HL-60 (cell line): ENCODE measurements around the gene SDS.

Experiments
- DNase-seq, 2 experiments: peaks; one replicate each; pipeline ENCODE4 v3.0.0-alpha.2; 2010 to 2020; ENCODE audit warnings: low read depth in 1 of 2, low spot score in 1 of 2
- H3K27ac ChIP-seq: fragments of 250-450 bp; sonication (Bioruptor Pico); replicated peaks from 2 replicates; pipeline ENCODE4 v1.5.1; 2020; ENCODE audit warnings: mild to moderate bottlenecking, moderate library complexity
- H3K27me3 ChIP-seq: fragments of 250-450 bp; sonication (Bioruptor Pico); 2 replicates; pipeline ENCODE4 v1.5.1; 2021; ENCODE audit warnings: mild to moderate bottlenecking, moderate library complexity; ENCODE audit not compliant: insufficient read depth, poor library complexity, severe bottlenecking
- H3K4me3 ChIP-seq: replicated peaks from 2 replicates; pipeline ENCODE4 v1.5.1; 2011; ENCODE audit warnings: mild to moderate bottlenecking, control low read depth, low read length; ENCODE audit not compliant: insufficient read depth
- CTCF ChIP-seq: IDR thresholded peaks from one replicate; pipeline ENCODE4 v1.5.1; 2011; ENCODE audit warnings: low read length, control low read depth, inconsistent platforms; ENCODE audit not compliant: insufficient read depth
- GABPA ChIP-seq: IDR thresholded peaks from 2 replicates; pipeline ENCODE4 v1.6.1; 2012; ENCODE audit warnings: low read depth
- POLR2AphosphoS5 ChIP-seq: IDR thresholded peaks from 2 replicates; pipeline ENCODE4 v1.6.1; 2012; ENCODE audit warnings: low read depth
- REST ChIP-seq: IDR thresholded peaks from 2 replicates; pipeline ENCODE4 v1.6.1; 2012; ENCODE audit warnings: low read depth; ENCODE audit not compliant: insufficient replicate concordance
- SPI1 ChIP-seq: IDR thresholded peaks from 2 replicates; pipeline ENCODE4 v1.6.1; 2012; ENCODE audit warnings: low read depth, mild to moderate bottlenecking, borderline replicate concordance

The SDS gene

GRCh38 chr12:113418213-113418879 lies 14.7 kb upstream of the SDS start:
- TF ChIP-seq CTCF = no peak
- no peak for TF ChIP-seq REST
- TF ChIP-seq GABPA = no peak
- TF ChIP-seq POLR2AphosphoS5 = no peak
- no peak for TF ChIP-seq SPI1
- Histone ChIP-seq H3K4me3 (no peak overlapping the region), H3K27ac (no peak overlapping the region), H3K27me3 (no peaks in the 10 kb centered on the region)
- no peak for DNase-seq

- TF ChIP-seq SPI1 = peak; percentile 88; the same call in 1 of the 2 replicates
- TF ChIP-seq GABPA = no peak
- H3K27me3 ChIP-seq = no peaks in the 10 kb centered on the region
- H3K27ac ChIP-seq = peak overlapping the region; percentile 36
- DNase-seq = peak in 1 of 2 experiments; percentile 51
- no peak overlapping the region for H3K4me3 ChIP-seq
Measured at GRCh38 chr12:113416091-113416754, 12.5 kb upstream of the SDS start.

GRCh38 chr12:113414519-113415038 lies 10.9 kb upstream of the SDS start:
- TF ChIP-seq SPI1 (no peak), CTCF (no peak), POLR2AphosphoS5 (no peak), GABPA (no peak), REST (no peak)
- H3K27ac ChIP-seq = no peak overlapping the region
- H3K4me3 ChIP-seq = no peak overlapping the region

GRCh38 chr12:113413488-113413939 lies 9.8 kb upstream of the SDS start:
- Histone ChIP-seq H3K27me3 (no peaks in the 10 kb centered on the region), H3K27ac (no peak overlapping the region), H3K4me3 (no peak overlapping the region)
- TF ChIP-seq CTCF = no peak
- no peak for TF ChIP-seq SPI1
- no peak for TF ChIP-seq REST
- no peak for TF ChIP-seq POLR2AphosphoS5
- TF ChIP-seq GABPA = no peak
- DNase-seq = peak in 1 of 2 experiments; percentile 39

More at GRCh38 chr12:113414519-113415038, 10.9 kb upstream of the SDS start:
- no peak for DNase-seq
- no peaks in the 10 kb centered on the region for H3K27me3 ChIP-seq
